Brain microvascular endothelial cell (primary cell): ENCODE data around the gene SLC6A16.

ENCODE experiments used
- DNase-seq: peaks from one replicate; pipeline ENCODE4 v3.0.0-alpha.2; 2020
- H3K27ac ChIP-seq: fragments of 250-450 bp; sonication (Bioruptor Pico); 2 replicates; pipeline ENCODE4 v1.5.1; 2020; ENCODE audit warnings: mild to moderate bottlenecking, moderate library complexity
- H3K27me3 ChIP-seq: fragments of 250-450 bp; sonication (Bioruptor Pico); replicated peaks from 2 replicates; pipeline ENCODE4 v1.5.1; 2020; ENCODE audit warnings: mild to moderate bottlenecking
- H3K36me3 ChIP-seq: fragments of 250-450 bp; sonication (Bioruptor Pico); replicated peaks from 2 replicates; pipeline ENCODE4 v1.5.1; 2020; ENCODE audit warnings: mild to moderate bottlenecking
- H3K4me3 ChIP-seq: 2 replicates; pipeline ENCODE4 v1.5.1; 2011; ENCODE audit warnings: low read depth, mild to moderate bottlenecking, control low read depth, low read length, moderate library complexity
- CTCF ChIP-seq: IDR thresholded peaks from 2 replicates; pipeline ENCODE4 v1.5.1; 2011; ENCODE audit warnings: low read depth, mild to moderate bottlenecking, moderate library complexity, low read length, control low read depth, inconsistent platforms; ENCODE audit errors: missing control alignments
- in situ Hi-C: cut with HindIII; loops from 2 replicates; pipeline ENCODE4 v1.10.0; 2017; ENCODE audit warnings: low sequenced_read_pairs, low pct_ligation_motif_present

SLC6A16 gene

GRCh38 chr19:49342291-49342721, 17.3 kb upstream of the SLC6A16 start:
- H3K27ac ChIP-seq: no peak overlapping the region
- H3K36me3 ChIP-seq: peaks cover 52% of the 10 kb centered on the region
- in situ Hi-C loops: no loop called here
- TF ChIP-seq CTCF: no peak
- H3K27me3 ChIP-seq: no peaks in the 10 kb centered on the region
- DNase-seq: no peak
- H3K4me3 ChIP-seq: no peak overlapping the region

- Histone ChIP-seq H3K4me3 (no peak overlapping the region), H3K27ac (no peak overlapping the region), H3K36me3 (peaks cover 40% of the 10 kb centered on the region), H3K27me3 (no peaks in the 10 kb centered on the region)
- no peak for TF ChIP-seq CTCF
- in situ Hi-C loops: no loop called here
- DNase-seq: no peak
Measured at GRCh38 chr19:49340865-49341718, 16.1 kb upstream of the SLC6A16 start.

- no peaks in the 10 kb centered on the region for H3K27me3 ChIP-seq
- H3K27ac ChIP-seq: no peak overlapping the region
- TF ChIP-seq CTCF: no peak
- peaks cover 34% of the 10 kb centered on the region for H3K36me3 ChIP-seq
- DNase-seq: no peak
- in situ Hi-C loops: no loop called here
- no peak overlapping the region for H3K4me3 ChIP-seq
Measured at GRCh38 chr19:49340069-49340864, 15.3 kb upstream of the SLC6A16 start.

- no peaks in the 10 kb centered on the region for H3K27me3 ChIP-seq
- peak overlapping the region; percentile 20 for H3K4me3 ChIP-seq
- no peak for TF ChIP-seq CTCF
- H3K27ac ChIP-seq: no peak overlapping the region
- peaks cover 27% of the 10 kb centered on the region for H3K36me3 ChIP-seq
- DNase-seq: peak; percentile 78
- in situ Hi-C loops: no loop called here
Measured at GRCh38 chr19:49339301-49340068, 14.5 kb upstream of the SLC6A16 start.

GRCh38 chr19:49338691-49339300, 13.8 kb upstream of the SLC6A16 start:
- TF ChIP-seq CTCF: peak; percentile 6
- Histone ChIP-seq H3K4me3 (peak overlapping the region; percentile 20), H3K36me3 (peaks cover 23% of the 10 kb centered on the region), H3K27ac (no peak overlapping the region), H3K27me3 (no peaks in the 10 kb centered on the region)
- in situ Hi-C loops: no loop called here
- peak; percentile 47 for DNase-seq
